Gastrocnemius medialis (tissue), 4 donors: ENCODE measurements around the gene TTLL12.

ENCODE experiments used
- POLR2A ChIP-seq, 2 donors: fragments of 450-650 bp; IDR thresholded peaks; one replicate each; pipeline ENCODE4 v1.6.1; 2017; ENCODE audit warnings: antibody characterized with exemption in 2 of 2, mild to moderate bottlenecking in 2 of 2, moderate library complexity in 2 of 2
- TF ChIP-seq, protein P1 (sequence below), 5 experiments: fragments of 450-650 bp in 3 of 5; fragments of 200-600 bp in 2 of 5; sonication (generic) in 2 of 5; IDR thresholded peaks in 4 of 5; conservative IDR thresholded peaks in 1 of 5; 1 replicate in 4 of 5; 2 replicates in 1 of 5; pipeline ENCODE4 v1.5.1; 2016 to 2019; ENCODE audit warnings: antibody characterized with exemption in 5 of 5, mild to moderate bottlenecking in 3 of 5, moderate library complexity in 3 of 5

GRCh38 chr22:43152357-43153071 lies 34.4 kb downstream of the TTLL12 start:
- TF ChIP-seq, protein P1, sequence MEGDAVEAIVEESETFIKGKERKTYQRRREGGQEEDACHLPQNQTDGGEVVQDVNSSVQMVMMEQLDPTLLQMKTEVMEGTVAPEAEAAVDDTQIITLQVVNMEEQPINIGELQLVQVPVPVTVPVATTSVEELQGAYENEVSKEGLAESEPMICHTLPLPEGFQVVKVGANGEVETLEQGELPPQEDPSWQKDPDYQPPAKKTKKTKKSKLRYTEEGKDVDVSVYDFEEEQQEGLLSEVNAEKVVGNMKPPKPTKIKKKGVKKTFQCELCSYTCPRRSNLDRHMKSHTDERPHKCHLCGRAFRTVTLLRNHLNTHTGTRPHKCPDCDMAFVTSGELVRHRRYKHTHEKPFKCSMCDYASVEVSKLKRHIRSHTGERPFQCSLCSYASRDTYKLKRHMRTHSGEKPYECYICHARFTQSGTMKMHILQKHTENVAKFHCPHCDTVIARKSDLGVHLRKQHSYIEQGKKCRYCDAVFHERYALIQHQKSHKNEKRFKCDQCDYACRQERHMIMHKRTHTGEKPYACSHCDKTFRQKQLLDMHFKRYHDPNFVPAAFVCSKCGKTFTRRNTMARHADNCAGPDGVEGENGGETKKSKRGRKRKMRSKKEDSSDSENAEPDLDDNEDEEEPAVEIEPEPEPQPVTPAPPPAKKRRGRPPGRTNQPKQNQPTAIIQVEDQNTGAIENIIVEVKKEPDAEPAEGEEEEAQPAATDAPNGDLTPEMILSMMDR (IDR thresholded peaks at IDR 0.05 in 4 of 5, conservative IDR thresholded peaks at IDR 0.05 in 1 of 5), result no peak
- TF ChIP-seq POLR2A (IDR thresholded peaks at IDR 0.05), result no peak
